Cerebellar nuclear complex (tissue), 1 donor: ENCODE data around the gene BNC2.
"Not testable (repeated sequence)": the region's sequence is repeated elsewhere in the genome, so short reads cannot be mapped to it uniquely, and the experiment has no call there.

Experiments
- DNase-seq, 2 experiments: peaks; one replicate each; lab custom pipeline; 2025; lab: John Stamatoyannopoulos, UW

BNC2 gene

GRCh38 chr9:16542290-16542689, 328.2 kb downstream of the BNC2 start:
- no peak for DNase-seq

- no peak for DNase-seq
These were observed 329.5 kb downstream of the BNC2 start for GRCh38 chr9:16540743-16541613.

DNA sequence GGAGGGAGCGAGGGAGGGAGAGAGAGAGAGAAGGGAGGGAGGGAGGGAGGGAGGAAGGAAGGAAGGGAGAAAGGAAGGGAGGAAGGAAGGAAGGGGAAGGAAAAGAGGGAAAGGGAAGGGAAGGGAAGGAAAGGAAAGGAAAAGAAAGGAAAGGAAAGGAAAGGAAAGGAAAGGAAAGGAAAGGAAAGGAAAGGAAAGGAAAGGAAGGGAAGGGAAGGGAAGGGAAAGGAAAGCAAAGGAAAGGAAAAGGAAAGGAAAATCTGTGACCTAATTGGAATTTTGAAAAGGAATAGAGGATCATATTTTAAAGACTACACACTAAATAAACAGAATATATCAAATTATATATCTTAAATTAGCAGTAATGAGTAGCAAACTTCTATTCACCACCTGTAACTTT, 330.8 kb downstream of the BNC2 start:
- not testable (repeated sequence) for DNase-seq

GRCh38 chr9:16535555-16535954, 334.9 kb downstream of the BNC2 start:
- DNase-seq, result no peak

- DNase-seq, result no peak
These were observed 337.6 kb downstream of the BNC2 start for GRCh38 chr9:16532681-16533450.

GRCh38 chr9:16532272-16532671, 338.2 kb downstream of the BNC2 start:
- no peak for DNase-seq

- DNase-seq, result no peak
These were observed 339.5 kb downstream of the BNC2 start for GRCh38 chr9:16530669-16531642.

DNA sequence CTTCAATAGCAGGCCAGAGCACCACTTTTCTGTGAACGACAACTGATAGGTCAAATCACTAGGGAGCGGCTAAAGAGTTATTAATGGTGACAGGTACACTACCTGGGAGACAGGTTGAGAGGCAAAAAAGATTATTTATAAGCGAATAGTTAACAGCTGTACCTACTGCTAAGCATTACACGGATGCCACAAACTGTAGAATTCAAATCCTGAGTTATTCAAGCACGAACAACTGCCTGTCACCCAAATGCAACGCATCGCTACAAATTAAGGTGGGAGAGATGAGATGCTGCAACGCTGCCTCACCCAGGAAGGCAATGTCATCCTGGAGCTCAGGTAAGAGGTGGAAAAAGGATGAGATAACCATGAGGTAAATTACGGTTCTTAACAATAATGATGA, 342.9 kb downstream of the BNC2 start:
- DNase-seq, result no peak

DNA sequence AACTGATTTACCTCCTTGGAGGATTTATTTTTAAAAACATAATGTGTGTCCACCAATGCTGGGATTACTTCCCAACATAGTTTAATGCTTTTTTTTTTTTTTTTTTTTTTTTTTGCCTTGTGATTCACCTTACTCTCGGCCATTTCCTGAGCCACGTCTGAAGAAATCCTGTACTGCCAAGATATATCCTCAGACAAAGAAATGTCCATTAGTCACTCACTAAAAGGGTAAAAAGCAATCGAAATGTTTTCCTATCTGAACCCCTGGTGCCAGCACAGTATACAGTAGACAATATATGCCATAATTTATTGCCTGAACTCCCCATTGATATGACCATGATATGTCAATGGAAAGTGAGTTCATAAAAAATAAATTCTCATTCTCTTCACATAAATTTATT, 344.1 kb downstream of the BNC2 start:
- no peak for DNase-seq

DNA sequence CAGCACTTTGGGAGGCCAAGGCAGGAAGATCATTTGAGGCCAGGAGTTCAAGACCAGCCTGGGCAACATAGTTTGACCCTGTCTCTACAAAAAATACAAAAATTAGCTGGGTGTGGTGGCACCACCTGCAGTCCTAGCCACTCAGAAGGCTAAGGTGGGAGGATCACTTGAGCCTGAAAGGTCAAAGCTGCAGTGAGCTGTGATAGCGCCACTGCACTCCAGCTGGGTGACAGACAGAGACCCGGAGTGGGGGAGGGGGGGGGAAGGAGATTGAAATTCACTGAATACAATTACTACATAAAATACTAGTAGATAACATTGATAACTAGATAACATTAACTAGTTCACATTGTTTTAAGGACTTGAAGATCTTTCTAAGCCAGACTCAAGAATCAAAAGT, 345.6 kb downstream of the BNC2 start:
- DNase-seq, result no peak

DNA sequence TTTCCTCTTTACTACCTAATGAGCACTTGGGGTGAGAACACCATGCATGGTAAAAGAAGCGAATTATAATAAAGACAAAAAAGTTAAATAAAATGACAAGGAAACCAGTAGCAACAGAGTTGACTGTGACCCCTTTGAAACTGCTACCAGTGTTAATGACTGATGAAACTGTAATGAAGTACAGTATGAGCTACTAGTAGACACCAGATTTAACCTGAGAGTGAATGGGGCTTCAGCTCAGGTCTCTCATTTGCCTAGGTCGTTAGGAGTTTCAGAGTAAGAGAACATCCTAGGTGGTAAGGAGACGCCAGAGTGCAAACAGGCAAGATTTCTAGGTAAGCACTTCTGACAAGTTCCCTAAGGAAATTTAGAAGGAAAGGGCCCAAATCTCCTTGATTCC, 346.4 kb downstream of the BNC2 start:
- no peak for DNase-seq

- DNase-seq, result no peak
These were observed 348.5 kb downstream of the BNC2 start for GRCh38 chr9:16521868-16522411.

- no peak for DNase-seq
These were observed 351.5 kb downstream of the BNC2 start for GRCh38 chr9:16519001-16519400.

DNA sequence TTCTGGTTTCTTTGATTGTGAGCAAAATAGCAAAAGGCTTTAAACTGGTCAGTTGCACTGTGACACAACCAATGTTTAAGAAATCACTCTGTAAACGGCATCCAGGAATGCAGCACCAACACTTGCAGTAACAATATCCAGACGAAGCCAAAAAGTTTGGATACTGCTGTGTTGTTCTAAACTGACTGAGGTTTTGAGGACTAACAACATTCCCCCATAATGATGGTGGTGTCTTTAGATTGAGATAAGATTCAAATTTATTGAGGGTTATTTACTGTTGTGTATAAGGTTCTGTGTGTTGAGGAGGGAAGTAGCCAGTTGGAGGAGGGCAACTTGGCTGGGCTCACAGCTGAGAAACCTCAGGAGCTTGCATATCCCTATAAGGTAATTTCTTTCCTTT, 353.6 kb downstream of the BNC2 start:
- no peak for DNase-seq

- no peak for DNase-seq
These were observed 354.6 kb downstream of the BNC2 start for GRCh38 chr9:16515879-16516301.

- no peak for DNase-seq
These were observed 355.3 kb downstream of the BNC2 start for GRCh38 chr9:16515207-16515606.

GRCh38 chr9:16514131-16514530, 356.3 kb downstream of the BNC2 start:
- DNase-seq, result no peak

- no peak for DNase-seq
These were observed 358.2 kb downstream of the BNC2 start for GRCh38 chr9:16512281-16512680.

DNA sequence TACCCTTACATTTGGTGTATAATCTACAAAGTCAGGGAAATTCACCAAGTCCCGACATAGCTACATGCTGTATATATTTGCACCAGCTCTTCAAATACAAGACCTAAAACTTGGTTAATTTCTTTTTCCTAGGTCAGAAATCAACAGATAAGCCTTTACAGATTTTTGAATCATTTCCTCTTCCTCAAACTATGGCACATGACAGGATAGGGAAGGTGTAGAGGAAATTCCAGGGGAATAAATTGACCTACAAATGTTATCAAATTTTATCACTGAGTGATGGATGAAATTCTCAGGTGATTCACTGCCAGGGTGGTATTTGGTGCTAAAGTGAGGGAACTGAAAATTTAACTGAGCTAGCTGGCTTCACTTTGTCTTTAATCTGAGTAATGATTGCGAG, 360.0 kb downstream of the BNC2 start:
- DNase-seq, result no peak

DNA sequence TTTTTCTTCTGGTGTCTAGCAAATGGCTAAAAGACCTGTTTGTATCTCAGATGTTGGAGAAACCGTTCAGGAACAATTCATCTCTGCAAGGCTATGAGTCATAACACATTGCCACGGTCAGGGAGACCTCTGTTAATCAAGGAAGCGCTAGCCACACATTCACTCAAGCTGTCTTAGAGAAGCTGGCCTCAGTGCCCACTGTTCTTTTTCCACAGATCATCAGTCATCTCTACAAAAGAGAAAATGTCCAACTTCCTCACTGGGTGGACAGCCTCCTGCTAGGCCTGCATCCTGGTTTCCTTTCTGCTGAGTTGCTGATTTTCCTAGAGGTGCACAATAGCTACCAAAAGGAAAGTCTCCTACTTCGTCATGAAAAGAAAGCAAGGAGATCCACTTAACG, 360.5 kb downstream of the BNC2 start:
- no peak for DNase-seq

DNA sequence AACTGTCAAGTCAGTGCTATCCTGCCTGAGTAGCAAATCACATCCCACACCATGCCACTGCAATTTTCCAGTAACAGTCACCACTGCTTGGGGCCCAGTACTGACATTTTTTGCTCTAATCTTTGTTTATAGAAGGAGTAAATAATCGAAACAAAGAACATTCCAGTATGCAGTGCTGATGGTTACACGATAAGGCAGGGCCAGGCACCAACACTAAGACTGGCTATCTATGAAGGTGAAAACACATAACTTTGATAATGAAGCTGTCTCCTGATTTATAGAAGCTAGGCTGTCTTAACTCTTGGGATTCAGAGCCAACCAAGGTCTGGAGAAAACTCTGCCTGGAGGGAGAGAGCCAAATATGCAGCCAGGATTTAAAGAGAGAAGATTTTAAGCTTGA, 365.3 kb downstream of the BNC2 start:
- no peak for DNase-seq

DNA sequence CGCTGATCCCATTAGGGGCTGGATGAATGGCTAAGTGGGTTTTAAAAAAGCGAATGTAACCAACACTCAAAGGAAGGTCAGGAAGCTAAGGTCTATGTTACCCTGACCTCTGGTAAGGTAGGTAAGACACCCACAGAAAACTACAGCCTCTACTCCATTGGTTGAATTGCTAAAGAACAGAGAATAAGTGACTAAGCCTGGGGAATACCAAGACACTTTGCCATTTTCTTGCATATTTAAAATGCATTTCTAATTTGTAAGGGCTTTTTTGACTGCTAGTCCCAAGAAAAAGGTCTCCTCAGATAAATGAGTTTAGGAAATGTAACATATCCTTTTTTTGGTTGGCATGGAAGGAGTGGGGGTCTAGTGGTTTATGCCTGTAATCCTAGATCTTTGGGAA, 368.7 kb downstream of the BNC2 start:
- DNase-seq, result no peak
